Measurements from ENCODE around the gene SFRP2. TPM values are rescaled to one million over a fixed set of nuclear protein-coding genes. Genes with fewer than 3 reads are reported as not detected.

SFRP2 gene
- total RNA-seq, 1 donor = 0.27 TPM

DNA sequence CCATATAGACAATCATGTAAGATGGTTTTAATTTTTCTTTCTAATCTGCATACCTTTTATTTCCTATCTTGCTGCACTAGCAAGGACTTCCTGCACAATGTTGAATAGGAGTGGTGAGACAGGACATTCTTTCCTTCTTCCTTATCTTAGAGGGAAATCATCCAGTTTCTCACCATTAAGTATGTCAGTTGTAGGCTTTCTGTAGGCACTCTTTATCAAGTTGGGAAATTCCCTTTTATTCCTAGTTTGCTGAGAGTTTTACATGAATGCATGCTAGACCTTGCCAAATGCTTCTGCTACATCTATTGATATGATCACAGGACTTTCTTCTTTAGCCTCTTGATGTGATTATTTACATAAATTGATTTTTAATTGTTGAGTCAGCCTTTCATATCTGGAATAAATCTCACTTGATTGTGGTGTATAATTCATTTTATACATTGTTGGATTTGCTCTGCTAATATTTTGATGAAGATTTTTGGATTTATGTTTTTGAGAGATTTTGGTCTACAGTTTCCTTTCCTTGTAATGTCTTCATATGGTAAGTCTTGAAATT lies 52.9 kb downstream of the SFRP2 start:
- H3K4me3 ChIP-seq (ENCODE audit: low read depth, low read length) = no peak overlapping the region
- peak; percentile 58 for DNase-seq (ENCODE audit: low read depth)
- TF ChIP-seq, protein P1, sequence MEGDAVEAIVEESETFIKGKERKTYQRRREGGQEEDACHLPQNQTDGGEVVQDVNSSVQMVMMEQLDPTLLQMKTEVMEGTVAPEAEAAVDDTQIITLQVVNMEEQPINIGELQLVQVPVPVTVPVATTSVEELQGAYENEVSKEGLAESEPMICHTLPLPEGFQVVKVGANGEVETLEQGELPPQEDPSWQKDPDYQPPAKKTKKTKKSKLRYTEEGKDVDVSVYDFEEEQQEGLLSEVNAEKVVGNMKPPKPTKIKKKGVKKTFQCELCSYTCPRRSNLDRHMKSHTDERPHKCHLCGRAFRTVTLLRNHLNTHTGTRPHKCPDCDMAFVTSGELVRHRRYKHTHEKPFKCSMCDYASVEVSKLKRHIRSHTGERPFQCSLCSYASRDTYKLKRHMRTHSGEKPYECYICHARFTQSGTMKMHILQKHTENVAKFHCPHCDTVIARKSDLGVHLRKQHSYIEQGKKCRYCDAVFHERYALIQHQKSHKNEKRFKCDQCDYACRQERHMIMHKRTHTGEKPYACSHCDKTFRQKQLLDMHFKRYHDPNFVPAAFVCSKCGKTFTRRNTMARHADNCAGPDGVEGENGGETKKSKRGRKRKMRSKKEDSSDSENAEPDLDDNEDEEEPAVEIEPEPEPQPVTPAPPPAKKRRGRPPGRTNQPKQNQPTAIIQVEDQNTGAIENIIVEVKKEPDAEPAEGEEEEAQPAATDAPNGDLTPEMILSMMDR (IDR thresholded peaks at IDR 0.05; ENCODE audit: insufficient read depth, low read length) = no peak

DNA sequence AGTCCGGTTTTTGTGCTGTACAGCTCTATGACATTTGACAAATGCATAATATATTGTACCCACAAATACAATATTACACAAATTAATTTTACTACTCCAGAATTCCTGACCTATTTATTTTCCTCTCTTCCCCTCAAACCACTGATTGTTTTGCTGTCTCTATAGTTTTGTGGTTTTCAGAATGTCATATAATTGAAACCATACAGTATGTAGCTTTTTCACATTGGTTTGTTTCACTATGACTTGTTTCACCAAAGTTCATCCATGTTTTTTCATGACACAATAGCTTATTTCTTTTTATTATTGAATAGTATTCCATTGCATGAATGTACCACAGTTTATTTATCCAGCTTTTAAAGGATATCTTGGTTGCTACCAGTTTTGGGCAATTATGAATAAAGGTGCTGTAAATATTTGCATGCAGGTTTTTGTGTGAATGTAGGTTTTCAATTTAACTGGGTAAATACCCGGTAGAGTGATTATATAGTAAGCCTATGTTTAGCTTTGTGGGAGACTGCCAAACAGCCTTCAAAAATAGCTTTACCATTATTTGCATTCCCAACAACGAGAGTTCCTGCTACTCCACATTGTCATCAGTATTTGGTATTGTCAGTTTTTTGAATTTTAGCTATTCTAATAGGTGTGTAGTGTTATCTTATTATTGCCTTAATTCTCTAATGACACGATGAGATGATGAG lies 55.0 kb downstream of the SFRP2 start:
- H3K4me3 ChIP-seq (ENCODE audit: low read depth, low read length) = no peak overlapping the region
- DNase-seq (ENCODE audit: low read depth) = no peak
- TF ChIP-seq, protein P1 (IDR thresholded peaks at IDR 0.05; ENCODE audit: insufficient read depth, low read length) = no peak

DNA sequence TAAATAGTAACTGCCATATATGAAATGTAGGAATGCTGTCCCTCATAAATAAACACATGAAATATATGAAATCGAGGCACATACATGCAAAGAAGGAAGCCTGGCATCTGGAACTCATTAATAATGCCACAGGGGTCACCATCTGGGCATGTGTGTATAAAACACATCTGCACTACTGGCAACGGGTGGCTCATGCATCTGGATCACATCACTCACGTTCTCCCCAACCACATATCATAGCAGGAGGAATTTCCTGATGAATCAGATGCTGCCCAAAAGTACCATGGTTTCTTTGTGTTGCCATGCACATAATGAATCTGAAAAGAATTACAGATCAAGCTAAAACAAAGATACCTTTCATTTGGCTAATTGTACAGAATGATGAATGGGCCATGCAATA lies 57.6 kb downstream of the SFRP2 start:
- TF ChIP-seq, protein P1 (IDR thresholded peaks at IDR 0.05; ENCODE audit: insufficient read depth, low read length) = no peak
- no peak overlapping the region for H3K4me3 ChIP-seq (ENCODE audit: low read depth, low read length)
- peak; percentile 89 for DNase-seq (ENCODE audit: low read depth)

Other genes starting within 250 kb of the SFRP2 start
- not detected in 2 replicates for gene TLR2, start 104.8 kb downstream of the SFRP2 start, total RNA-seq (ENCODE audit: low replicate concordance)
- gene RNF175, start 29.1 kb downstream of the SFRP2 start, total RNA-seq (ENCODE audit: low replicate concordance) = not detected in 2 replicates